ENCODE results near the gene ARAP1. TPM values are rescaled to one million over a fixed set of nuclear protein-coding genes. Genes with fewer than 3 reads are reported as not detected.
A peak's percentile ranks its signal among the peaks of the same experiment; 100 is the strongest.
"Not testable (repeated sequence)": the region's sequence is repeated elsewhere in the genome, so short reads cannot be mapped to it uniquely, and the experiment has no call there.

The ARAP1 gene
- polyA plus RNA-seq, 1 donor from 2014 or later, result 3.5 TPM

DNA sequence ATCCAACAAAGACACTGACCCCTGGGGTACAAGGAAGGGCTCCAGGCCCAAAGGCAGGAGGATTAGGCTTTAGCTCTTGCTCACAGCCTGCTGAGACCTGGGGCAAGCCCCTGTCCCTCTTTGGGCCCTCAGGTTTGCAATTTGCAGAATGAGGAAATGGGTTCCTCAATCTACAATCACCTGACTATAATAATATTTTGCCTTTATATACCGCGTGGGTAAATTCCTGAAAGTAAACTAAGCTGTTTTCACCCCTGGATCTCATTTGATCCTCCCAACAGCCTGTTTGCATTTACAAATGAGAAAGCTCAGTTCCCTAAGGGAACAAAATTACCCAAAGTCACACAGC lies 40.8 kb upstream of the ARAP1 start:
- H3K27ac ChIP-seq (ENCODE audit: low read length), result peak overlapping the region; percentile 98

DNA sequence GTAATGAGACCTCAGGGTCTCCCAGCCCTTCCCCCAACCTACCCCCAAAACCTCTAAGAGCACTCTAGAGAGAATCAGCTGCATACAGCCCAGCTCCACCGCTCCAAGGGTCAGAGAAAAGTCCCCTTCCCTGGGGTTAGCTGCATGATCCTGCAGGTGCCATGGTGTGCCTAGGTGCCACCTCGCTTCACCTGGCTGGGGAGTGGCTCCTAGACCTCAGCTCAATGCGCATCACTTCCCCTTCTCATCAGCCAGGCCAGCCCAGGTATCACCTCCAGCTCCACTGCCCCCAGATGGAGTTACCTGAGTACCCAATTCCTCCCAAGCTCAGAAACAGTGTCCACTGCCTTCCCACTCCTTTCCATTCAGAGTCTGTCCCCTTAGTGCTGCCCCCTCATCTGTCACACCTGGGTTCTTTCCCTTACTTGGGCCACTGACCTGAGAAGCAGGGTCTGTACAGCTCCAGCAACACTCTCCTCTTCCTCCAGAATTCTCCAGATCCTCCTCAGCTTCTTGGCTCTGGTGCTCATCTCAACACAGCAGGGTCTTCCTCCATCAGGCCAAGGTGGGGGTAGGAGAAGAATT lies 40.3 kb upstream of the ARAP1 start:
- Histone ChIP-seq H3K4me3 (ENCODE audit: low read length) (peak overlapping the region; percentile 75), H3K4me2 (ENCODE audit: low read length) (peak overlapping the region; percentile 85), H3F3A (ENCODE audit: insufficient read depth, low read length, poor library complexity, severe bottlenecking) (no peaks in the 10 kb centered on the region), H3K27ac (ENCODE audit: low read length) (no peak overlapping the region), H3K27me3 (ENCODE audit: insufficient read depth, low read depth, low read length) (no peaks in the 10 kb centered on the region), H3K36me3 (ENCODE audit: insufficient read depth, low read length) (no peaks in the 10 kb centered on the region), H3K79me2 (replicated peaks; ENCODE audit: insufficient read depth, low read length) (no peaks in the 10 kb centered on the region), H4K20me1 (ENCODE audit: insufficient read depth) (no peaks in the 10 kb centered on the region), H3K9me3 (ENCODE audit: low read length) (no peaks in the 10 kb centered on the region), H3K9ac (ENCODE audit: low read length) (no peak overlapping the region), H3K9me2 (ENCODE audit: insufficient read depth, low read length) (no peaks in the 10 kb centered on the region), H2AFZ (ENCODE audit: low read depth, low read length) (no peak overlapping the region)
- no peak for TF ChIP-seq TAF1 (IDR thresholded peaks at IDR 0.05; ENCODE audit: low read depth)

More for the DNA sequence above, 40.8 kb upstream of the ARAP1 start:
- Histone ChIP-seq H3K9ac (ENCODE audit: low read length) (peak overlapping the region; percentile 93), H4K20me1 (ENCODE audit: insufficient read depth) (no peaks in the 10 kb centered on the region), H2AFZ (ENCODE audit: low read depth, low read length) (peak overlapping the region; percentile 91), H3K36me3 (ENCODE audit: insufficient read depth, low read length) (no peaks in the 10 kb centered on the region), H3K79me2 (replicated peaks; ENCODE audit: insufficient read depth, low read length) (no peaks in the 10 kb centered on the region), H3F3A (ENCODE audit: insufficient read depth, low read length, poor library complexity, severe bottlenecking) (no peaks in the 10 kb centered on the region), H3K4me3 (ENCODE audit: low read length) (peak overlapping the region; percentile 75), H3K4me2 (ENCODE audit: low read length) (peak overlapping the region; percentile 85), H3K9me2 (ENCODE audit: insufficient read depth, low read length) (no peaks in the 10 kb centered on the region), H3K9me3 (ENCODE audit: low read length) (no peaks in the 10 kb centered on the region), H3K27me3 (ENCODE audit: insufficient read depth, low read depth, low read length) (no peaks in the 10 kb centered on the region)
- TF ChIP-seq MXI1 (conservative IDR thresholded peaks at IDR 0.05; ENCODE audit: poor library complexity, severe bottlenecking), result no peak
- TF ChIP-seq POLR2AphosphoS5 (IDR thresholded peaks at IDR 0.05), result no peak
- no peak for TF ChIP-seq EP300 (conservative IDR thresholded peaks at IDR 0.05; ENCODE audit: poor library complexity, severe bottlenecking)
- TF ChIP-seq EZH2 (IDR thresholded peaks at IDR 0.05; ENCODE audit: borderline replicate concordance, insufficient read depth, low read length, poor library complexity, severe bottlenecking), result no peak
- no peak for TF ChIP-seq SMC3 (conservative IDR thresholded peaks at IDR 0.05; ENCODE audit: poor library complexity)
- TF ChIP-seq, protein P1, sequence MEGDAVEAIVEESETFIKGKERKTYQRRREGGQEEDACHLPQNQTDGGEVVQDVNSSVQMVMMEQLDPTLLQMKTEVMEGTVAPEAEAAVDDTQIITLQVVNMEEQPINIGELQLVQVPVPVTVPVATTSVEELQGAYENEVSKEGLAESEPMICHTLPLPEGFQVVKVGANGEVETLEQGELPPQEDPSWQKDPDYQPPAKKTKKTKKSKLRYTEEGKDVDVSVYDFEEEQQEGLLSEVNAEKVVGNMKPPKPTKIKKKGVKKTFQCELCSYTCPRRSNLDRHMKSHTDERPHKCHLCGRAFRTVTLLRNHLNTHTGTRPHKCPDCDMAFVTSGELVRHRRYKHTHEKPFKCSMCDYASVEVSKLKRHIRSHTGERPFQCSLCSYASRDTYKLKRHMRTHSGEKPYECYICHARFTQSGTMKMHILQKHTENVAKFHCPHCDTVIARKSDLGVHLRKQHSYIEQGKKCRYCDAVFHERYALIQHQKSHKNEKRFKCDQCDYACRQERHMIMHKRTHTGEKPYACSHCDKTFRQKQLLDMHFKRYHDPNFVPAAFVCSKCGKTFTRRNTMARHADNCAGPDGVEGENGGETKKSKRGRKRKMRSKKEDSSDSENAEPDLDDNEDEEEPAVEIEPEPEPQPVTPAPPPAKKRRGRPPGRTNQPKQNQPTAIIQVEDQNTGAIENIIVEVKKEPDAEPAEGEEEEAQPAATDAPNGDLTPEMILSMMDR (IDR thresholded peaks at IDR 0.05; ENCODE audit: poor library complexity, severe bottlenecking), result no peak
- no peak for TF ChIP-seq TAF1 (IDR thresholded peaks at IDR 0.05; ENCODE audit: low read depth)
- TF ChIP-seq, protein P2, sequence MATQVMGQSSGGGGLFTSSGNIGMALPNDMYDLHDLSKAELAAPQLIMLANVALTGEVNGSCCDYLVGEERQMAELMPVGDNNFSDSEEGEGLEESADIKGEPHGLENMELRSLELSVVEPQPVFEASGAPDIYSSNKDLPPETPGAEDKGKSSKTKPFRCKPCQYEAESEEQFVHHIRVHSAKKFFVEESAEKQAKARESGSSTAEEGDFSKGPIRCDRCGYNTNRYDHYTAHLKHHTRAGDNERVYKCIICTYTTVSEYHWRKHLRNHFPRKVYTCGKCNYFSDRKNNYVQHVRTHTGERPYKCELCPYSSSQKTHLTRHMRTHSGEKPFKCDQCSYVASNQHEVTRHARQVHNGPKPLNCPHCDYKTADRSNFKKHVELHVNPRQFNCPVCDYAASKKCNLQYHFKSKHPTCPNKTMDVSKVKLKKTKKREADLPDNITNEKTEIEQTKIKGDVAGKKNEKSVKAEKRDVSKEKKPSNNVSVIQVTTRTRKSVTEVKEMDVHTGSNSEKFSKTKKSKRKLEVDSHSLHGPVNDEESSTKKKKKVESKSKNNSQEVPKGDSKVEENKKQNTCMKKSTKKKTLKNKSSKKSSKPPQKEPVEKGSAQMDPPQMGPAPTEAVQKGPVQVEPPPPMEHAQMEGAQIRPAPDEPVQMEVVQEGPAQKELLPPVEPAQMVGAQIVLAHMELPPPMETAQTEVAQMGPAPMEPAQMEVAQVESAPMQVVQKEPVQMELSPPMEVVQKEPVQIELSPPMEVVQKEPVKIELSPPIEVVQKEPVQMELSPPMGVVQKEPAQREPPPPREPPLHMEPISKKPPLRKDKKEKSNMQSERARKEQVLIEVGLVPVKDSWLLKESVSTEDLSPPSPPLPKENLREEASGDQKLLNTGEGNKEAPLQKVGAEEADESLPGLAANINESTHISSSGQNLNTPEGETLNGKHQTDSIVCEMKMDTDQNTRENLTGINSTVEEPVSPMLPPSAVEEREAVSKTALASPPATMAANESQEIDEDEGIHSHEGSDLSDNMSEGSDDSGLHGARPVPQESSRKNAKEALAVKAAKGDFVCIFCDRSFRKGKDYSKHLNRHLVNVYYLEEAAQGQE (IDR thresholded peaks at IDR 0.05; ENCODE audit: borderline replicate concordance), result no peak
- TF ChIP-seq RAD21 (conservative IDR thresholded peaks at IDR 0.05), result no peak

DNA sequence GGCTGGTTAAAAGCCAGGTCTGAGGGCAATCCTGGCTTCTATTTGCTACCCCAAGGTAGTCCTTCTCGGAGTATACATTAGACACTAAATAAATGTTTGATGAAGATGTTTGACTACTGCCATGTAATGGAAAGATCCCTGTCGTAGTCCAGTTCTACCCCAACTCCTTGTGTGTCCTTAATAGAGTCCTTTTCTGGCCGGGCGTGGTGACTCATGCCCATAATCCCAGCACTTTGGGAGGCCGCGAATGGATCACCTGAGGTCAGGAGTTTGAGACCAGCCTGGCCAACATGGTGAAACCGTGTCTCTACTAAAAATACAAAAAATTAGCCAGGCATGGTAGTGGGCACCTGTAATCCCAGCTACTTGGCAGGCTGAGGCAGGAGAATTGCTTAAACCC lies 39.0 kb upstream of the ARAP1 start:
- not testable (repeated sequence) for H2AFZ ChIP-seq (ENCODE audit: low read depth, low read length); H3K27me3 ChIP-seq (ENCODE audit: insufficient read depth, low read depth, low read length); H3K27ac ChIP-seq (ENCODE audit: low read length); H3K79me2 ChIP-seq (replicated peaks; ENCODE audit: insufficient read depth, low read length); H4K20me1 ChIP-seq (ENCODE audit: insufficient read depth); H3F3A ChIP-seq (ENCODE audit: insufficient read depth, low read length, poor library complexity, severe bottlenecking); H3K36me3 ChIP-seq (ENCODE audit: insufficient read depth, low read length); H3K4me2 ChIP-seq (ENCODE audit: low read length); H3K9me2 ChIP-seq (ENCODE audit: insufficient read depth, low read length); H3K4me3 ChIP-seq (ENCODE audit: low read length); H3K9ac ChIP-seq (ENCODE audit: low read length); H3K9me3 ChIP-seq (ENCODE audit: low read length)

Data from neural cell (in vitro differentiated cells).